Caco-2 (cell line): Measurements from ENCODE around the gene KCTD17. TPM values are rescaled to one million over a fixed set of nuclear protein-coding genes. Genes with fewer than 3 reads are reported as not detected.

ENCODE experiments used
- BruUV-seq: library from RNA; stranded (reverse); fragments of 400-500 nt; replicated peaks from 2 replicates; lab custom pipeline; 2021; lab: Mats Ljungman, UMichigan
- CTCF ChIA-PET: fragments of 300-600 bp; sonication (Branson Sonifier 250); formaldehyde crosslinking; loops from one replicate; lab custom pipeline; 2022; ENCODE audit warnings: antibody characterized with exemption; lab: Charles Lee
- POLR2A ChIA-PET: fragments of 300-600 bp; sonication (Branson Sonifier 250); formaldehyde crosslinking; loops from one replicate; lab custom pipeline; 2022; ENCODE audit warnings: antibody characterized with exemption; lab: Charles Lee
- DNase-seq, 2 experiments: peaks; one replicate each; pipeline versions ENCODE4 v3.0.0 to v3.0.0-alpha.2; 2020 to 2022
- H3K27me3 ChIP-seq: replicated peaks from 2 replicates; pipeline ENCODE4 v1.6.0; 2011; ENCODE audit warnings: low read length; ENCODE audit not compliant: control insufficient read depth, insufficient read depth
- H3K36me3 ChIP-seq: 2 replicates; pipeline ENCODE4 v1.5.1; 2011; ENCODE audit warnings: low read length; ENCODE audit not compliant: control insufficient read depth, insufficient read depth
- H3K4me1 ChIP-seq: fragments of 250-450 bp; sonication (Bioruptor Pico); 2 replicates; pipeline ENCODE4 v1.5.1; 2020; ENCODE audit warnings: mild to moderate bottlenecking
- H3K4me3 ChIP-seq: 2 replicates; pipeline ENCODE4 v1.5.1; 2011; ENCODE audit warnings: low read depth, mild to moderate bottlenecking, control low read depth, low read length
- H3K9me3 ChIP-seq: fragments of 250-450 bp; sonication (Bioruptor Pico); 2 replicates; pipeline ENCODE4 v1.5.1; 2020; ENCODE audit warnings: mild to moderate bottlenecking, moderate library complexity
- H3K27ac Mint-ChIP-seq: one replicate; pipeline ENCODE4 v1.8.0; 2022; ENCODE audit warnings: mixed read lengths; ENCODE audit not compliant: unreplicated experiment
- H3K27me3 Mint-ChIP-seq: one replicate; pipeline ENCODE4 v1.8.0; 2022; ENCODE audit warnings: mixed read lengths; ENCODE audit not compliant: insufficient read depth, unreplicated experiment
- H3K36me3 Mint-ChIP-seq: one replicate; pipeline ENCODE4 v1.8.0; 2022; ENCODE audit warnings: mild to moderate bottlenecking, mixed read lengths; ENCODE audit not compliant: insufficient read depth, unreplicated experiment
- H3K4me1 Mint-ChIP-seq: one replicate; pipeline ENCODE4 v1.8.0; 2022; ENCODE audit warnings: low read depth, mixed read lengths; ENCODE audit not compliant: unreplicated experiment
- H3K4me3 Mint-ChIP-seq: one replicate; pipeline ENCODE4 v1.8.0; 2022; ENCODE audit warnings: mild to moderate bottlenecking, moderate library complexity, mixed read lengths; ENCODE audit not compliant: unreplicated experiment
- H3K9me3 Mint-ChIP-seq: one replicate; pipeline ENCODE4 v1.8.0; 2022; ENCODE audit warnings: mixed read lengths; ENCODE audit not compliant: unreplicated experiment
- intact Hi-C: fragments of 100-400 bp; cut with micrococcal nuclease; formaldehyde crosslinking; loops from one replicate; pipeline ENCODE4 v1.10.0; 2022; ENCODE audit not compliant: unreplicated experiment
- total RNA-seq: library from RNA; stranded (reverse); gene quantifications from 2 replicates; pipeline ENCODE4 v1.2.3, GENCODE V29; 2022
- TF ChIP-seq, protein P1 (sequence below), 2 experiments: fragments of 200-600 bp in 1 of 2; IDR thresholded peaks; 1 replicate in 1 of 2; 2 replicates in 1 of 2; pipeline versions ENCODE4 v1.5.1 to v1.8.0; 2011 to 2022; ENCODE audit warnings: antibody characterized with exemption in 1 of 2, control low read depth in 1 of 2, inconsistent platforms in 1 of 2, low read depth in 1 of 2, low read length in 1 of 2, mild to moderate bottlenecking in 1 of 2, moderate library complexity in 1 of 2; ENCODE audit not compliant: insufficient read depth in 1 of 2, severe bottlenecking in 1 of 2, unreplicated experiment in 1 of 2

Gene KCTD17
- total RNA-seq, 1 experiment from 2014 or later = 19.8 TPM

DNA sequence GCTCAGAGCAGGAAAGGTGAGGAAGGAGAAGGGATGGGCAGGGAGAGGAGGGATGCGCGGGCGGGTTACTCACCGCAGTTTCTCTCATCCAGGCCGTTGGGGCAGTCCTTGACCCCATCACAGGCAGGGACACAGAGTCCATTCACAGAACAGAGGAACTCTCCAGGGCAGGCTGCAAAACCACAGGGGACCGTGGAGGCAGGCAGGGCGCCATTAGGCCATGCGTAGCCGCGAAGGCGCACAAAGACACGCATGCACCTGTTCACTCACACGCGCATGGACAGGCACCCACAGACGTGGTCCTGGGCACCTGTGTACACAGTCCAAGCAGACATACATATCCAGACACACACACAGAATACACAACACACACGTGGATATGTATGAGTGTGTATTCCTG, 23.0 kb downstream of the KCTD17 start:
- no peak overlapping the region for H3K4me3 ChIP-seq
- no peaks in the 10 kb centered on the region for H3K4me1 ChIP-seq
- TF ChIP-seq, protein P1, sequence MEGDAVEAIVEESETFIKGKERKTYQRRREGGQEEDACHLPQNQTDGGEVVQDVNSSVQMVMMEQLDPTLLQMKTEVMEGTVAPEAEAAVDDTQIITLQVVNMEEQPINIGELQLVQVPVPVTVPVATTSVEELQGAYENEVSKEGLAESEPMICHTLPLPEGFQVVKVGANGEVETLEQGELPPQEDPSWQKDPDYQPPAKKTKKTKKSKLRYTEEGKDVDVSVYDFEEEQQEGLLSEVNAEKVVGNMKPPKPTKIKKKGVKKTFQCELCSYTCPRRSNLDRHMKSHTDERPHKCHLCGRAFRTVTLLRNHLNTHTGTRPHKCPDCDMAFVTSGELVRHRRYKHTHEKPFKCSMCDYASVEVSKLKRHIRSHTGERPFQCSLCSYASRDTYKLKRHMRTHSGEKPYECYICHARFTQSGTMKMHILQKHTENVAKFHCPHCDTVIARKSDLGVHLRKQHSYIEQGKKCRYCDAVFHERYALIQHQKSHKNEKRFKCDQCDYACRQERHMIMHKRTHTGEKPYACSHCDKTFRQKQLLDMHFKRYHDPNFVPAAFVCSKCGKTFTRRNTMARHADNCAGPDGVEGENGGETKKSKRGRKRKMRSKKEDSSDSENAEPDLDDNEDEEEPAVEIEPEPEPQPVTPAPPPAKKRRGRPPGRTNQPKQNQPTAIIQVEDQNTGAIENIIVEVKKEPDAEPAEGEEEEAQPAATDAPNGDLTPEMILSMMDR (IDR thresholded peaks at IDR 0.05; ENCODE audit: insufficient read depth in 1 of 2, low read depth in 1 of 2, low read length in 1 of 2, severe bottlenecking in 1 of 2, unreplicated experiment in 1 of 2) = no peak
- intact Hi-C loops = loop anchor here (10.0 kb wide), 1 partner anchor 380 kb away; no protein-coding TSS in a partner anchor
- Mint-ChIP-seq H3K9me3 (no peaks in the 10 kb centered on the region), H3K4me1 (no peaks in the 10 kb centered on the region), H3K36me3 (no peaks in the 10 kb centered on the region), H3K27me3 (peaks cover 17% of the 10 kb centered on the region), H3K4me3 (no peak overlapping the region), H3K27ac (no peak overlapping the region)
- CTCF ChIA-PET = no interaction called here
- DNase-seq = no peak
- no TSS peak for BruUV-seq
- H3K36me3 ChIP-seq = no peaks in the 10 kb centered on the region
- no peaks in the 10 kb centered on the region for H3K9me3 ChIP-seq
- POLR2A ChIA-PET = no interaction called here
- H3K27me3 ChIP-seq = peaks cover 2% of the 10 kb centered on the region; the same call in 1 of the 2 replicates

DNA sequence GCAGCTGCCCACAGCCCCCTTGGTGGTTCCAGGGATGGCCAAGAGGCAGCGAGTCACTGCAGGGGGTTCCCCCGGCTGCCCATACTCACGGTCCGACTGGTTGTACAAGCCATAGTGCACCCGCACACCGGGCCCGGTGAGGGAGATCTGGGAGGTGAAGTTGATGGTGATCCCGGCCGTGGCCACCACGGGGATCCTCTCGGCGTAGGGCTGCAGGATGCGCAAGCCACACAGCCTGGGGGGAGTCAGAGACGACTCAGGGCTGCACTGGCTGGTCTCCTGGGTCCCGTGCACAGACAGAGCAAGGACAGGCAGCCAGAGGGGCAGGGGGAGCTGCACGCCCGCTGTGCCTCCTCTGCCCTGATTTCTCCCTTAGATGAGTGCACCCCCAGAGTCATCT, 23.5 kb downstream of the KCTD17 start:
- Histone ChIP-seq H3K4me1 (no peaks in the 10 kb centered on the region), H3K4me3 (no peak overlapping the region), H3K27me3 (peaks cover 2% of the 10 kb centered on the region; the same call in 1 of the 2 replicates), H3K36me3 (no peaks in the 10 kb centered on the region), H3K9me3 (no peaks in the 10 kb centered on the region)
- H3K4me3 Mint-ChIP-seq = no peak overlapping the region
- H3K9me3 Mint-ChIP-seq = no peaks in the 10 kb centered on the region
- DNase-seq = no peak
- TF ChIP-seq, protein P1 (IDR thresholded peaks at IDR 0.05; ENCODE audit: insufficient read depth in 1 of 2, low read depth in 1 of 2, low read length in 1 of 2, severe bottlenecking in 1 of 2, unreplicated experiment in 1 of 2) = no peak
- no peak overlapping the region for H3K27ac Mint-ChIP-seq
- no peaks in the 10 kb centered on the region for H3K4me1 Mint-ChIP-seq
- no peaks in the 10 kb centered on the region for H3K36me3 Mint-ChIP-seq
- BruUV-seq = no TSS peak
- ChIA-PET CTCF (no interaction called here), POLR2A (no interaction called here)
- intact Hi-C loops = loop anchor here (5.0 to 10.0 kb wide), 2 partner anchors 72 to 380 kb away; partner anchors contain the start of gene IL2RB
- H3K27me3 Mint-ChIP-seq = peaks cover 17% of the 10 kb centered on the region

DNA sequence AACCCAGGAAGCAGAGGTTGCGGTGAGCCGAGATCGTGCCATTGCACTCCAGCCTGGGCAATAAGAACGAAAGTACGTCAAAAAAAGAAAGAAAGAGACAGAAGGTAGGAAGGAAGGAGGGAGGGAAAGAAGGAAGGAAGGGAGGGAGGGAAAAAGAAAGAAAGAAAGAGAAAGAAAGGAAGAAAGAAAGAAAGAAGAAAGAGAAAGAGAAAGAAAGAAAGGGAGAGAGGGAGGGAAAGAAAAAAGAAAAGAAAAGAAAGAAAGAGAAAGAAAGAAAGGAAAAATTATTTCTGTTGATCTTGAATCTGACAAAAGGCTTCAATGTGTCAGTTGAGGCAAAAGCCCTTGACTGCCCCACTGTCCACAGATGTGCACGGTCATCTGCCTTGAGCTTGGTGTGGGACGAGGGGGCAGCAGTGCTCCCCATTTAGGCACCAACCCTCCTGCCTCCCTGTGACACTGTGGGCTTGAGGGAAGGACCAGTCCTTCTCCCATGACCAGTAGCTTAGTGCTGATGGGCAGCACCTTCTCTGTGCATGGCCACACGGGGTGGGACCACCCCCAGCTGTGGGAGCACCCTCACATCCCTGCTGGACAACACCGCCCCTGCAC, 24.4 kb downstream of the KCTD17 start:
- BruUV-seq = no TSS peak
- no peaks in the 10 kb centered on the region for H3K4me1 ChIP-seq
- H3K36me3 ChIP-seq = no peaks in the 10 kb centered on the region
- no peak overlapping the region for H3K4me3 ChIP-seq
- Mint-ChIP-seq H3K36me3 (no peaks in the 10 kb centered on the region), H3K27me3 (peaks cover 16% of the 10 kb centered on the region), H3K27ac (no peak overlapping the region), H3K4me1 (no peaks in the 10 kb centered on the region), H3K4me3 (no peak overlapping the region), H3K9me3 (no peaks in the 10 kb centered on the region)
- POLR2A ChIA-PET = no interaction called here
- H3K27me3 ChIP-seq = peaks cover 2% of the 10 kb centered on the region; the same call in 1 of the 2 replicates
- H3K9me3 ChIP-seq = no peaks in the 10 kb centered on the region
- no peak for DNase-seq
- CTCF ChIA-PET = interaction anchor here (0.5 kb wide), 1 partner anchor 26 kb away, joined by 5 read pairs; no protein-coding TSS in a partner anchor
- intact Hi-C loops = loop anchor here (2.0 to 10.0 kb wide), 3 partner anchors 71 to 379 kb away; partner anchors contain the start of gene IL2RB
- TF ChIP-seq, protein P1 (IDR thresholded peaks at IDR 0.05; ENCODE audit: insufficient read depth in 1 of 2, low read depth in 1 of 2, low read length in 1 of 2, severe bottlenecking in 1 of 2, unreplicated experiment in 1 of 2) = no peak
